T-cell (primary cell): ENCODE data around the gene FLVCR1. TPM values are rescaled to one million over a fixed set of nuclear protein-coding genes. Genes with fewer than 3 reads are reported as not detected.
A peak's percentile ranks its signal among the peaks of the same experiment; 100 is the strongest.
"Not testable (repeated sequence)": the region's sequence is repeated elsewhere in the genome, so short reads cannot be mapped to it uniquely, and the experiment has no call there.

ENCODE experiments used
- ATAC-seq, 4 experiments: fragments of 200-7000 bp in 3 of 4; fragments of 150-1000 bp in 1 of 4; cut with Tn5 transposase; replicated peaks in 1 of 4; 1 replicate in 3 of 4; 2 replicates in 1 of 4; pipeline ENCODE4 v1.10.0; 2021; ENCODE audit warnings: moderate library complexity in 3 of 4, mild to moderate bottlenecking in 2 of 4, moderate number of reproducible peaks in 1 of 4
- CTCF ChIA-PET, 2 donors: fragments of 300-600 bp; sonication (Branson Sonifier 250); formaldehyde crosslinking; loops; one replicate each; lab custom pipeline; 2022; ENCODE audit warnings: antibody characterized with exemption in 2 of 2; lab: Charles Lee
- POLR2A ChIA-PET, 2 donors: fragments of 300-600 bp; sonication (Branson Sonifier 250); formaldehyde crosslinking; loops; one replicate each; lab custom pipeline; 2022; ENCODE audit warnings: antibody characterized with exemption in 2 of 2; lab: Charles Lee
- DNase-seq, 35 experiments: peaks; one replicate each; pipeline versions ENCODE4 v3.0.0 to v3.0.0-alpha.2; 2013 to 2023
- H3K27ac ChIP-seq: one replicate; pipeline ENCODE4 v1.5.1; 2013; ENCODE audit warnings: low read length
- H3K27me3 ChIP-seq, 2 experiments: replicated peaks in 1 of 2; 1 replicate in 1 of 2; 2 replicates in 1 of 2; pipeline versions ENCODE4 v1.6.1 to v1.7.0; 2013; ENCODE audit warnings: low read length in 1 of 2, mixed read lengths in 1 of 2; ENCODE audit not compliant: control insufficient read depth in 2 of 2, insufficient read depth in 2 of 2; ENCODE audit errors: extremely low read depth in 1 of 2
- H3K36me3 ChIP-seq, 2 donors: 1 replicate in 1 of 2; 2 replicates in 1 of 2; pipeline versions ENCODE4 v1.6.1 to v1.7.0; 2013; ENCODE audit warnings: low read length in 1 of 2; ENCODE audit not compliant: control insufficient read depth in 2 of 2, insufficient read depth in 1 of 2; ENCODE audit errors: extremely low read depth in 1 of 2
- H3K4me1 ChIP-seq, 2 experiments: 1 replicate in 1 of 2; 2 replicates in 1 of 2; pipeline versions ENCODE4 v1.6.1 to v1.7.0; 2013; ENCODE audit warnings: low read length in 2 of 2, mixed read lengths in 1 of 2; ENCODE audit not compliant: insufficient read depth in 2 of 2, control insufficient read depth in 1 of 2; ENCODE audit errors: extremely low read depth in 1 of 2
- H3K4me3 ChIP-seq, 2 donors: 1 replicate in 1 of 2; 2 replicates in 1 of 2; pipeline versions ENCODE4 v1.5.1 to v1.7.0; 2013; ENCODE audit warnings: mild to moderate bottlenecking in 2 of 2, low read length in 1 of 2, moderate library complexity in 1 of 2; ENCODE audit not compliant: control insufficient read depth in 1 of 2; ENCODE audit errors: extremely low read depth in 1 of 2
- H3K9me3 ChIP-seq: 2 replicates; pipeline ENCODE4 v1.7.0; 2013
- H3K27ac Mint-ChIP-seq, 2 donors: one replicate each; pipeline ENCODE4 v1.8.0; 2020 to 2021; ENCODE audit warnings: mild to moderate bottlenecking in 2 of 2, mixed read lengths in 2 of 2
- H3K27me3 Mint-ChIP-seq, 2 donors: one replicate each; pipeline ENCODE4 v1.8.0; 2021 to 2022; ENCODE audit warnings: mixed read lengths in 2 of 2
- H3K36me3 Mint-ChIP-seq: one replicate; pipeline ENCODE4 v1.8.0; 2021; ENCODE audit warnings: mixed read lengths
- H3K4me1 Mint-ChIP-seq, 3 donors: one replicate each; pipeline ENCODE4 v1.8.0; 2020 to 2022; ENCODE audit warnings: mixed read lengths in 3 of 3, mild to moderate bottlenecking in 1 of 3
- H3K4me3 Mint-ChIP-seq, 3 donors: one replicate each; pipeline ENCODE4 v1.8.0; 2020 to 2022; ENCODE audit warnings: mild to moderate bottlenecking in 3 of 3, mixed read lengths in 3 of 3, moderate library complexity in 3 of 3
- H3K9me3 Mint-ChIP-seq, 3 donors: one replicate each; pipeline ENCODE4 v1.8.0; 2020 to 2022; ENCODE audit warnings: mixed read lengths in 3 of 3
- WGBS: methylation state at CpG from one replicate; pipeline ENCODE4 v1.1.5; 2013; ENCODE audit warnings: missing lambda C conversion rate; ENCODE audit not compliant: insufficient coverage; 5-methylcytosine and 5-hydroxymethylcytosine counted together
- total RNA-seq, 35 experiments: library from RNA in 6 of 35; stranded (reverse) in 6 of 35; fragments of 120-200 nt in 1 of 35; gene quantifications; one replicate each; pipeline versions ENCODE4 v1.2.1 to v1.2.4 and lab custom pipeline; 2013 to 2026

Gene FLVCR1
- total RNA-seq, 5 donors from 2014 or later (not counting 1 experiment from before 2014, with no cell fraction given) = 8.5 to 10.8 (median 9.5) TPM

- ChIA-PET CTCF (no interaction called here), POLR2A (no interaction called here)
- H3K9me3 ChIP-seq = no peaks in the 10 kb centered on the region
- no peak overlapping the region for H3K27ac ChIP-seq
- Mint-ChIP-seq H3K27ac (no peak overlapping the region), H3K9me3 (peaks cover 14 to 18% (median 18%) of the 10 kb centered on the region in 3 donors), H3K27me3 (peaks cover 3 to 6% of the 10 kb centered on the region in 2 donors), H3K4me3 (no peak overlapping the region), H3K36me3 (peaks cover 6% of the 10 kb centered on the region), H3K4me1 (peaks cover 0 to 5% (median 3%) of the 10 kb centered on the region in 3 donors)
- ATAC-seq (no peak), DNase-seq (no peak)
- no peak overlapping the region for H3K4me3 ChIP-seq
- no peaks in the 10 kb centered on the region for H3K36me3 ChIP-seq
- WGBS = 96% methylated on average over 16 of the region's 16 CpGs
- peaks cover 0 to 9% of the 10 kb centered on the region in 2 experiments for H3K27me3 ChIP-seq
- H3K4me1 ChIP-seq = no peaks in the 10 kb centered on the region
Observed at GRCh38 chr1:212824201-212824600, 33.9 kb upstream of the FLVCR1 start.

- ATAC-seq = no peak
- CTCF ChIA-PET = no interaction called here
- peaks cover 6% of the 10 kb centered on the region for H3K36me3 Mint-ChIP-seq
- H3K27me3 Mint-ChIP-seq = peaks cover 3 to 6% of the 10 kb centered on the region in 2 donors
- Histone ChIP-seq H3K27ac (no peak overlapping the region), H3K36me3 (no peaks in the 10 kb centered on the region), H3K4me3 (no peak overlapping the region), H3K4me1 (no peaks in the 10 kb centered on the region), H3K27me3 (peaks cover 0 to 12% of the 10 kb centered on the region in 2 experiments), H3K9me3 (no peaks in the 10 kb centered on the region)
- no peak for DNase-seq
- WGBS = 93% methylated on average over 6 of the region's 6 CpGs
- peaks cover 14 to 18% (median 18%) of the 10 kb centered on the region in 3 donors for H3K9me3 Mint-ChIP-seq
- H3K4me3 Mint-ChIP-seq = no peak overlapping the region
- POLR2A ChIA-PET = no interaction called here
- H3K4me1 Mint-ChIP-seq = no peaks in the 10 kb centered on the region
- no peak overlapping the region for H3K27ac Mint-ChIP-seq
Observed at GRCh38 chr1:212825798-212826452, 32.1 kb upstream of the FLVCR1 start.

GRCh38 chr1:212827171-212827776 lies 30.8 kb upstream of the FLVCR1 start:
- Histone ChIP-seq H3K27ac (no peak overlapping the region), H3K36me3 (no peaks in the 10 kb centered on the region), H3K27me3 (peaks cover 0 to 12% of the 10 kb centered on the region in 2 experiments), H3K9me3 (no peaks in the 10 kb centered on the region), H3K4me1 (no peaks in the 10 kb centered on the region), H3K4me3 (no peak overlapping the region)
- DNase-seq (no peak), ATAC-seq (no peak)
- H3K36me3 Mint-ChIP-seq = peaks cover 6% of the 10 kb centered on the region
- CTCF ChIA-PET = no interaction called here
- no peak overlapping the region for H3K27ac Mint-ChIP-seq
- POLR2A ChIA-PET = no interaction called here
- no peak overlapping the region for H3K4me3 Mint-ChIP-seq
- peaks cover 14 to 18% (median 18%) of the 10 kb centered on the region in 3 donors for H3K9me3 Mint-ChIP-seq
- H3K27me3 Mint-ChIP-seq = peaks cover 3 to 6% of the 10 kb centered on the region in 2 donors
- 95% methylated on average over 2 of the region's 4 CpGs for WGBS
- peaks cover 0 to 3% (median 0%) of the 10 kb centered on the region in 3 donors for H3K4me1 Mint-ChIP-seq

- CTCF ChIA-PET = no interaction called here
- no peaks in the 10 kb centered on the region for H3K9me3 ChIP-seq
- H3K36me3 Mint-ChIP-seq = peaks cover 6% of the 10 kb centered on the region
- H3K27ac ChIP-seq = no peak overlapping the region
- H3K27ac Mint-ChIP-seq = no peak overlapping the region
- H3K4me3 ChIP-seq = no peak overlapping the region
- H3K27me3 ChIP-seq = peaks cover 0 to 12% of the 10 kb centered on the region in 2 experiments
- H3K4me1 ChIP-seq = no peaks in the 10 kb centered on the region
- DNase-seq = no peak
- no peaks in the 10 kb centered on the region for H3K36me3 ChIP-seq
- no peak for ATAC-seq
- H3K4me1 Mint-ChIP-seq = peaks cover 0 to 3% (median 0%) of the 10 kb centered on the region in 3 donors
- peaks cover 14 to 18% (median 18%) of the 10 kb centered on the region in 3 donors for H3K9me3 Mint-ChIP-seq
- POLR2A ChIA-PET = no interaction called here
- H3K4me3 Mint-ChIP-seq = no peak overlapping the region
- 60% methylated on average over 1 of the region's 5 CpGs for WGBS
- peaks cover 3 to 6% of the 10 kb centered on the region in 2 donors for H3K27me3 Mint-ChIP-seq
Observed at GRCh38 chr1:212827831-212828278, 30.2 kb upstream of the FLVCR1 start.

GRCh38 chr1:212828395-212828794 lies 29.7 kb upstream of the FLVCR1 start:
- Histone ChIP-seq H3K27me3 (peaks cover 0 to 12% of the 10 kb centered on the region in 2 experiments), H3K4me1 (peaks cover 0 to under 1% of the 10 kb centered on the region in 2 experiments), H3K9me3 (no peaks in the 10 kb centered on the region), H3K27ac (no peak overlapping the region), H3K36me3 (no peaks in the 10 kb centered on the region), H3K4me3 (no peak overlapping the region)
- Mint-ChIP-seq H3K9me3 (peaks cover 14 to 18% (median 18%) of the 10 kb centered on the region in 3 donors), H3K4me1 (peaks cover 0 to 3% (median 0%) of the 10 kb centered on the region in 3 donors), H3K4me3 (no peak overlapping the region), H3K36me3 (peaks cover 6% of the 10 kb centered on the region), H3K27me3 (peaks cover 3 to 6% of the 10 kb centered on the region in 2 donors), H3K27ac (no peak overlapping the region)
- 86% methylated on average over 1 of the region's 2 CpGs for WGBS
- CTCF ChIA-PET = no interaction called here
- POLR2A ChIA-PET = no interaction called here
- ATAC-seq = no peak
- DNase-seq = no peak

GRCh38 chr1:212833211-212834207 lies 24.6 kb upstream of the FLVCR1 start:
- H3K27me3 Mint-ChIP-seq, POLR2A ChIA-PET, H3K27me3 ChIP-seq, ATAC-seq, H3K27ac Mint-ChIP-seq, H3K27ac ChIP-seq, H3K4me3 ChIP-seq, H3K36me3 Mint-ChIP-seq, H3K4me3 Mint-ChIP-seq, H3K9me3 Mint-ChIP-seq, H3K9me3 ChIP-seq, H3K4me1 ChIP-seq, H3K36me3 ChIP-seq: not testable (repeated sequence)
- DNase-seq = peak in 1 of 35 experiments; percentile 8
- CTCF ChIA-PET = interaction anchor here in 1 of 2 donors (0.7 kb wide), 1 partner anchor 169 kb away, joined by 7 read pairs; no protein-coding TSS in a partner anchor
- no CpG with 5 or more reads among the region's 8 CpGs for WGBS
- peaks cover 0 to 11% (median 4%) of the 10 kb centered on the region in 3 donors for H3K4me1 Mint-ChIP-seq
